ENCODE measurements around the gene CALML6.

The CALML6 gene

DNA sequence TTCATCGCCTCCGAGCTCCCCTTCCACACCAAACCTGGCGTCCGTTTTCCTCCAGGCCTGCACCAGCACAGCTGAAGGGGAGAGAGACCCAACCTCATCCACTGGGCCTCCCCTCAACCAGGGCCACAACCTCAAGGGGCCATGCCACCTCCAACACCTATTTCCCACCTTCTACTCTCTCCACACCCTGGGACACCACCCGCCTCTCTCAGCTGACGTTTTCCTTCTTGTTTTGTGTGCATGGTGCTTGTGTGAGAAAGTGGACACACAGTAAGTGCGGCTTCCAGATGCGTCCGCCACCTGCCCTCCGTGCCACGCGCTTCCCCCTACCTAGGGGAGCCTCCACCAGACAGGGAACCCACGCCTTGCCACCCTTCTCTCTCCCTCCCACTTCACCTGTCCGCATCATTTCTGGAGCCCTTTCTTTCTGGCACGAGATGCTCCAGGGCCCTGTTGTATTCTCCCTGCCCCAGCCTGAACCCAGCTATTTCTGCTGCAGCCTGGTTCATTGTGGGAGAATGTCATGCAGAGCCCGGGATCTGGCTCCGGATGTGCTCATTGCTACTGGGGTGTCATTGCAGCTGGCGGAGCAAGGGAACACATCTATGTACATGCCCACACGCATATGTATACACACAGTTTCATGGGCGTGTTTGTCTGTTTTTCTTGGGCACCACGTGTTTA, 22.8 kb upstream of the CALML6 start:
- no peak for DNase-seq

DNA sequence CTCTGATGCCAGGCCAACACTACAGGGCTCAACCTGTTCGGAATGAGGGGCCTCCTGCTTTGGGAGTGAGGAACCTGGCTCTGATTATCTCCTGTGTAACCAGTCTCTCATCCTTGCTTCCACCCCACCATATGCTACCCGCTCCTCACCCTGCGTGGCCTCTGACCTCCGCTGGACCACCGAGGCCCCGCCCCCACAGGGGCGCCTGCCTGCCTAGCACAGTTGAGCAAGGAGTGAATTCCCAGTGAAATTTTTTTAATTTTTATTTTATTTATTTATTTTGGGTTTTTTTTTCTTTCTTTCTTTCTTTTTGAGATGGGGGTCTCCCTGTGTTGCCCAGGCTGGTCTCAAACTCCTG, 22.3 kb upstream of the CALML6 start:
- no peak for DNase-seq

DNA sequence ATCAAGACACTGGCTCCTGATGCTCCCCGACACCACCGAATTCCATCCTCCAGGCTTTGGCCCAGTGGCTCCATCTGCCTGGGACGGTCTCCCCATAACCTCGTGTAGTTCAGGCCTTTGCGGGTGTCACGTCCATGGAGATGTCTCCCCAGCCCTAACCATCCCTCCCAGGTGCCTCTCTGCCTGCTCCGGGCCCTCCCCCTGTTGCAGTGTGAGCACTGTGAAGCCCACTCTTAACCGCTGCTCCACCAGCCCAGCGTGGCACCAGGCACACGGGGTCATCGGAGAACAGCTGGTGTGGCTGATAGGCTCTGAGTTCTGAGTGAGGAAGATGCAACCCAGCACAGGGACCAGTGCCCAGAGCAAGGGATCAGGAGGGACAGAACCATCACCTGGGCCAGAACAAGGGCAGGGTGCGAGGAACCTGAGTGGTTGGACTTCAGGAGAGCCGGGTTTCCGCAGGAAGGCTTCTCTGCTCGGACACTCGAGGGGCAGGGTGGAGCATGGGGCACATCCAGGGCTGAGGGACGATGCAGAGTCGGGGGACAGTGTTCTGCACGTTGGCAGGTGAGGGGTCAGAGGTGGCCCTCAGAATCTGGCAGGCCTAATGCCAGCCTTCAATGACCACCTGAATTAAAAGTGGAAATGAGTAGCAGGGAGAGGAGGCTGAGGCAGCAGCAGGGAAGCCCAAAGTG, 21.6 kb upstream of the CALML6 start:
- DNase-seq, result no peak

DNA sequence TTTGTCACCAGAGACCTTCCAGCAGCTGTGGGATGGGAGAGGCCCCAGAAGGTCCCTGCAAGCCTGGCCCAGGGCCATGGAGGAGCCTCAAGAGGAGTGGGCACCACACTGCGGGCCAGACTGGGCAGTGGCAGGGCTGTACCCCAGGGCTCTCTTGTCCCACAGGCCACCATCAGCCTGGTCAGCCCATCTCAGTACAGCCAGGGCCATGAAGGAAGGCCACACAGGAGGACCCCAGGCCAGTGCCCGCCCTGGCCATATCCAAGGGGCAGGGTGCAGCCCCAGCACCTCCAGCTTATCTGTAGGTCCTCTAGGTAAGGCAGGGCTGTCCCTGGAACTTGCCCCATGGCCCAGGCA, 21.1 kb upstream of the CALML6 start:
- DNase-seq, result no peak

DNA sequence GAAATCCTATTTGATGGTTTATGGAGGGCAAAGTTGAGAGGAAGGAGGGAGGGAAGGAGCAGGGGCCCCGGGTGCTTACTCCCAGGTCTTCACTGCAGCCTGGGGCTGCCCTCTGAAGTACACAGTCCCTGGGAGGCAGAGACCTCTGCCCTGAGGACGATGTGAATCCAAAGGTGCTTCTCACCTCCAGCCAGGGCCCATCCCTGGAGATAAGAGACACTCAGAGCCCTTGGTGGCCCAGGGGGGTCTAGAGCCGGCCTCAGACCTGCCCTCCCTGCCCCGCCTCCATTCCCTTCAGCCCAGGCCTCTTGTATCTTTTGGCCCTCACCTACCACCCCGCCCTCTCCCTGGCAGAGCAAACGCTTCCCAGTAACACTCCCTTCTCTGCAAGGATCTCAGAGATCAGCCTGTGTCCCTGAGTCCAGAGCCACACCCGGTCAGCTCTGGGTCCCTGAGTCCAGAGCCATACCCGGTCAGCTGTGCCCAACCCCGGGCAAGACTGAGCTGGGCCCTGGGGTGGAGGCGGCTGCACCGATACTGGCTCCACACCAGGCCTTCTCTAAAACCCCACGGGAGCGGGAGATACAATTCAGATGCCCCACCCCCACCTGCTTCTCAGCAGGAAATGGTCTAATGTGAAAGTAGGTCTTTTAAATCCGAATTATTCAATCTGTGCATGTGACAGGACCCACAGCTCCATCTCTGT, 20.6 kb upstream of the CALML6 start:
- DNase-seq, result no peak

DNA sequence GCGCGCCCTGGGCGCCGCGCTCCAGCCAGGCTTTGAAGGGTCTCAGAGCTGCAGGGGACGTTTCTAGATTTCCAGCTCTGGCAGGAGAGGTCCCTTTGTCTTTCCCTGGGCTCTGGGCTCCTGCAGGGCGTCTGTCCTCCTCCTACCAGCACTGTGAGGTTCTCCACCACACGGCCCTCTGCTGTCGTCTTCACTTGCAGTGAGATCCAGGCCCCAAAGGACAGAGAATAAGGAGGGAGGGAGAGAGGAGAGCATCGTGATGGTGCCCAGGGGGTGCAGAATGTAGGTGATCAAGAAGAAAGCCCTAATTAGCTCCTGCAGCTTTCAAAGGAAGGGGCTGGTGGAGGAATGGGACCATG, 20.0 kb upstream of the CALML6 start:
- no peak for DNase-seq

DNA sequence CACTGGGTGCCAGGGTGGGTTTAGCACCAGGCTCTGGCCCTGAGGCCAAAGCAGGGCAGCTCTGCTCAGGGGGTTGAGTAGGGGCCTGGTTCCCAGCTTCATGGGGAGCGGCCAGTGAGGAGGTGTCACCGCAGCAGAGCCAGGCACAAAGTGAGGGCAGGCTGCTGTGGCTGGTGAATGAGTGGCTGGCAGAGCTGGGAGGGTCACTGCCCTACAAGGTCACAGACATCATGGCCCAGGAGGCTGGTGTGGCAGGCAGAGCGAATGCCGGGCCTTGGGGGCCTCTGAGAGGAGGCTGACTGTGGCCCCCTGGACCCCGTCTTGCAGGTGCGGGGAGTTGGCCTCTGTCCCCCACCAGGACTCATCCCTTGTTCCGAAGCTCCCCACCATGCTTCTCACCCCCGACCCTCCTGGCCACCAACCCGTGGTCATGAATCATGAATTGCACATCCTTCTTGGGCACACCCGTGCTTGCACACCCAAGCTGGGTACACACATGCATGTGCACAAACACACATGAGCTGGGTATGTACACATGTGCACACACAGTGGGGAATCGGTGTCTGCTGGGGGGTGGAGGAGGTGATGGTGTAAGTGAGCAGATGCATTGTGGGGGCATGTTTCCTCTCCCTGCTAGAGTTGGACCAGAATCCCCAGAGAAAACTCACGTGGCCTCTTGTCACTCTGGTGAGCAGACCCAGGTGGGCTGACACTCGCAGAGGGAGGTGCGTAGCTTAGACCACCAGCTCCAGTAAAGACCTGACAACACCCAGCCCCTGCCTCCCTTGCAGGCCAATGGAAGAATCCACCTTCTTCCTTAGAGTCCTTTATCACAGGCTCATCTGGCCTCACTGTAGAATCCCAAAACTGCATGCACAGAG, 19.4 kb upstream of the CALML6 start:
- DNase-seq, result no peak

DNA sequence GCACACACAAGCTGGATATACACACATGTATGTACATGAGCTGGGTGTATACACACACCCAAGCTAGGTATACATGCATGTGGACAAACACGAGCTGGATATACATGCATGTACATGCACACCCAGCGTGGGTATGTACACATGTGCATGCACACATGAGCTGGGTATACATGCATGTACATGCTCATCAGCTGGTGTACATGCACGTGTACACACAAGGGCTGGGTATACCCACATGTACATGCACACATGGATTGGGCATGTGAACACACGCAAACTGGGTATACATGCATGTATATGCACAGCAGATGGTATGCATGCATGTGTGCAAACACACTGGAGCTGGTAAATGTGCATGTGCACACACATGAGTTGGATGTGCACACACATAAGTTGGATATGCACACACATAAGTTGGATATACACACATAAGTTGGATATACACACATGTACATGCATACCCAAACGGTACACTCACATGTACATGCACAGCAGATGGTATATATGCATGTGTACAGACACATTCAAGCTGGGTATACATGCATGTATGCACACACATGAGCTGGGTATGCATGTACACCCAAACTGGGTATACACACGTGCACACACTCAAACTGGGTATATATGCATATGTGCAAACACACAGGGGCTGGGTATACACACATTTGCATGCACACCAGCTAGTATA, 16.7 kb upstream of the CALML6 start:
- DNase-seq, result no peak

DNA sequence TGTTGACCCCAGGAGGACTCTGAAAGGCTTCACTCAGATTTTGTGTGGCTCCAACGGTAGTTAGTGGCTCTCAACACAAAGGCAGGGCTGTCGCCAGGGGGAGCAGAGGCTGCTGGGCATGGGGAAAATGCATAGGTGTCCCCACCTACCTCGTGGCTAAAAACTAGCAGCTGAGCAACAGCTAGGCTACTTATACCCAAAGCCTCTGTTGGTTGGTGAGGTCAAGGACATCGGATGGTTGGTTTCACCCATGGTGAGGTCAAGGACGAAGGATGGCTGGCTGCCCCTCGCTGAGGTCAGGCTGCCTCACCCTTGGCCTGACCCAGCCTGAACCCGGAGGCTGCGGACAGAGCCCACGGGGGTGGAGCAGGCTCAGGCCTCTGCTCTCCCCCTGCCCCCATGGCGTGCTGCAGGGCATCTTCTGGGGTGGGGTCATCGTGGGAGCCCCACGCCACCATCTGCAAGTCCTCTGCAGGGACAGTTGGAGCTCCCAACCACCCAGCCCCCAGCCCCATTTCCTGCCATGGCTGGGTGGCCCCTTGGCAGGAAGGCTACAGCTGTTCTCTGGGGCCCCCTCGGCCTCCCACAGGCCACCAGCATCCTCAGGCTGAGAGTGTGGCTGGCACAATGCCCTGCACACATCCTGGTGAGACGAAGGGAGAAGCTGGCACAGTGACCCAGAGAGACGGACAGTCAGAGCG, 15.6 kb upstream of the CALML6 start:
- no peak for DNase-seq

DNA sequence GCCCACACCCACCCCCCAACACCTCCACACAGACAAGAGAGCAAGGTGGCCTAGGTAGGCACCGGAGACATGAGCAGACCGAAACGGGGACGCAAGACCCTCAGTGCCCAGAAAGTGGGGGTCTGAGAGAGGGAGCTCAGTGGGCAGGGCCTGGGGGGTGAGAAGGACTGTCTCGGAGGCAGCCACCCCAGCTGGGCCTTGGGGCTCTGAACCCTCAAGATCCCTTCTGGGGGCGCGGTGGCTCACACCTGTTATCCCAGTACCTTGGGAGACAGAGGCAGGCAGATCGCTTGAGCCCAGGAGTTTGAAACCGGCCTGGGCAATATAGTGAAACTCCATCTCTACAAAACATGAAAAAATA, 15.1 kb upstream of the CALML6 start:
- DNase-seq, result no peak

DNA sequence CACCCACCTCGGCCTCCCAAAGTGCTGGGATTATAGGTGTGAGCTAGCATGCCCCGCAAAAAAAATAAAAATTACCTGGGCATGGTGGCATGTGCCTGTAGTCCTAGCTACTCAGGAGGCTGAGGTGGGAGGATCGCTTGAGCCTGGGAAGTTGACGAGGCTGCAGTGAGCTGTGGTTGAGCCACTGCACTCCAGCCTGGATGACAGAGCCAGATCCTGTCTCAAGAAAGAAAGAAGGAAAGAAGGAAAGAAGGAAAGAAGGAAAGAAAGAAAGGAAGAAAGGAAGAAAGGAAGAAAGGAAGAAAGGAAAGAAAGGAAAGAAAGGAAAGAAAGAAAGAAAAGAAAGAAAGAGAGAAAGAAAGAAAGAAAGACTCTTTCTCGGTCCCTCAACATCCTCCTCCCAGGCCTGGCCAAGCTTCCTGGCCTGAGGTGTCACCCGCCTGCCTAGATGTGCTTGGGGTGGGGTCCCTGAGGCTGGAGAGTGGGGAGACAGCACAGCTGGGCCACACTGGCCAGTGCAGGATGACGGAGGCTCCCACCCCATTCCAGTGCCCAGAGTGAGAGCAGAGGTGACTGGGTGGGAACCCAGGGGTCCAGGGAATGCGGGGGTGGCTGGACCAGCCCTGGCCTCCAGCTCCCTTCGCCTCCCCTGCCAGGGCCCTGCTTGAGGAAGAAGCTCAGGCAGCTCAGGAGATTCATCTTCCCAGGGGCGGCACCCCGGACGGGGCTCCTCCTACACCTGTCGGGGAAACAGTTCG, 14.0 kb upstream of the CALML6 start:
- no peak for DNase-seq

DNA sequence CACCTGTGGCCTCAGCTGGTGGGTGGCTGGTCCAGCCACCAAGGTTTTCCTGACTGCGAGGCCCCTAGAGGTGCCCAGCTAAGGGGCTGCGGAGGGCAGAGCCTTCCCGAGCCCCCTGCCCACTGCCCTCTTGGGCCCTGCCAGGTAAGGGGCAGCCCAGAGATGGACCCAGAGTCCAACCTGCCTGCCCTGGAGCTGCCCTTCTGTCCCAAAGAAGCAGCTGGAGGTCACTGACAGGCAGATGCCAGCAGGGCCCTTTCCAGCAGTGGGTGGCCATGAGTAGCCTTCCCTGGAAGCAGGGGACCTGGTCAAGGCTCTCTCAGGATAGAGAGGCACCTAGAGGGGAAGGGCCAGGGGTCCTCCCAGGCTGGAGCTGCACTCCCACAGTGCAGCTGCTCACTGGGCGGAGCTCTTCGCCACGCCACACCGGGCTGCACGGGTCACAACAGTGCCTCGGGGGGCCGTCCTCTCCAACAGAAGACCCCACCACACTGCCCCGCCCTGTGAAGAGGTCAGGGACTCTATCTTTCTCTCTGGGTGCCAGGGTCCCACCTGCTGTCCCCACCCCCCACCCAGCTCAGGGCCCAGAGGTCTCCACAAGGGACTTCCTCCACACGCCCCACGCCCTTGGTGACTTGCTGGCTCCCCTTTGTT, 13.3 kb upstream of the CALML6 start:
- no peak for DNase-seq

DNA sequence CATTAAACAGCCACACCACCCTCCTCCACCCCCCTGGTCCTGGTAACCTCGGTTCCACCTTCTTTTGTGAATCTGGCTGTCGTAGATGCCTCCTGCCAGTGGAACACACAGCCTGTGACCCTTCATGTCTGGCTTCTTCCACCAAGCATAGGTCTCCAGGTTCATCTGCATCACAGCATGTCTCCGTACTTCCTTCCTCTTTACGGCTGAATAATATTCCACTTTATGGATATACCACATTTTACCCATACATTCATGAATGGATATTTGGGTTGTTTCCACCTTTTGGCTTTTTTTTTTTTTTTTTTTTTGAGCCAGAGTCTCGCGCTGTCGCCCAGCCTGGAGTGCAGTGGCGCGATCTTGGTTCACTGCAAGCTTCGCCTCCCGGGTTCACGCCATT, 11.8 kb upstream of the CALML6 start:
- DNase-seq, result no peak

DNA sequence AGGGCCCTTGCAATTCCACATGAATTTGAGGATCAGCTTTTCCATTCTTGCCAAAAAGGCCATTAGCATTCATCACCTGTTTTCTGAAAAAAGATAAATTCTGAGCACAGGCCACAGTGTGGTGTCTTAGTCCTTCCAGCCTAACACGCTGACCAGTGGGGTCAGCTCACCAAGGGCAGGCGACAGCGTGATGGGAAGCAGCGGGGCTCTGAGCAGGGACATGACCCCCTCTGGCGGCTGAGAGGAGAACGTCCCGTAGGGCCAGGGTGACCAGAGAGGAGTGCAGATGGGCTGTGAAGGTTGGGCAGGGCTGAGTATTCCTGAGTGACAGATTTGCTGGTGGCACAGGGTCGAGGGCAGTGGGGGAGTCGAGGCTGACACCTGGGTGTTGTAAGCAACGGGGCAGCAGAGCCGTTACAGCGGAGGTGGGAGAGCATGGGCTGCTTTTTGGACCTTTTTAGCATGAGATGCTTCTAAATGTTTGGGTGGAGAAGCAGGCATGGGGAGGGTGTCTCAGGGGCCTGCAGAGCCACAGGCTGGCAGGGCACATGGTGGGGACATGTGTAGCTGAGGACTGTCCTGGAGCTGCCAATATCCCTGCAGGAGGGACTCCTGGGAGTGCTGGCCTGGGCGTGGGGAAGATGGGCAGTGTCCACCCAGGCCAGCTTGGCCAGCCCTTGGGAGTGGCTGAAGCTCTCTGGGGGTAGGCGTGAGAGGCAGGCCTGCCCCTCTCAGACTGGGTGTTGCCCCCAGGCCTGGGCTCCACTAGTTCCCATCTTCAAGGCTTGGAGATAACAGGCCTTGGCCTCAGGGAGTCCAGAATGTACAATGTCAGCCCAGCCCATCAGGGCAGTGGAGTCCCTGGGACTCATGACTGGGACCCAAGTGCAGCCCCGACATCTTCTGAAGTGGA, 8.6 kb upstream of the CALML6 start:
- DNase-seq, result peak; percentile 50 to 76

DNA sequence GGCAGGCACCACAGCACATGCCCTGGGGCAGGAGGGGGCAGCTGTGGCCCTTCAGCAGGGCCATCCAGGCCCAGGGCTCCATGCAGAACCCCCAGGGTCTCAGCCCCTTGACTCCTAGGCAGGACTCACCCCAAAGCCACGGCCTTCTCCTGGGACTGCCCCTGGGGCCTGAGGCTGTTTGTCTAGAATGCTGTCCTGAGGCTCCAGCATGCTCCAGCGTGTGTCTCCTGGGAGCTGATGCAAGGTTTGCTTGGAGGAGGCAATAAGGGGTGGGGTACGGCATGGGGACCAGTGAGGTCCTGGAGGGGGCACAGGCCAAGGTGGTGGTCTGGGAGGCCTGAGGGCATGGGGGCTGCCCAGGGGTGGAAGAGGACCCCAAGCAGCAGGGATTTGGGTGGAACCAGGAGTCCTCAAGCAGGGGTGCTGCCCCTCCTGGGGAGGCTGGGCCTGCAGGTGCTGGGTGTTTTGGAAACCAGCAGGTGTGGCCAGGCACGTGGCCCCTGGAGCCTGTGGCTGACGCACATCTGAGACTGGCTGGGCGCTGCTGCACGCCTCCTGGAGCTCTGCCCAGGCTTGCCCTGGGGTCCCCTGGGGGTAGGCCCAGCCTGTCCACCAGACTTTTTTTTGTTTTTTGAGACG, 7.8 kb upstream of the CALML6 start:
- DNase-seq, result no peak

DNA sequence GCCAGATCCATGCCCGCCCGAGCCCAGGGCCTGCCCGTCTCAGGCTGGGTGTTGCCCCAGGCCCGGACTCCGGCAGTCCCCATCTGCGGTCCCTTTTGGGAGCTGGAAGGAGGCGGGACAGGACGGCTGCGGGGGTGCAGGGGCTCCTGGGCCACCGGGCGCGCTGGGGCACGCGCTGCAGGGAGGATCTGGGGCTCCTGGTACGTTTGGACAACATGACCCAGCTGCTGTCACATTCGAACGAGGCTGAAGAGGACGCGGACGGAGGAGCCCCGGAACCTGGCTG, 6.6 kb upstream of the CALML6 start:
- no peak for DNase-seq

DNA sequence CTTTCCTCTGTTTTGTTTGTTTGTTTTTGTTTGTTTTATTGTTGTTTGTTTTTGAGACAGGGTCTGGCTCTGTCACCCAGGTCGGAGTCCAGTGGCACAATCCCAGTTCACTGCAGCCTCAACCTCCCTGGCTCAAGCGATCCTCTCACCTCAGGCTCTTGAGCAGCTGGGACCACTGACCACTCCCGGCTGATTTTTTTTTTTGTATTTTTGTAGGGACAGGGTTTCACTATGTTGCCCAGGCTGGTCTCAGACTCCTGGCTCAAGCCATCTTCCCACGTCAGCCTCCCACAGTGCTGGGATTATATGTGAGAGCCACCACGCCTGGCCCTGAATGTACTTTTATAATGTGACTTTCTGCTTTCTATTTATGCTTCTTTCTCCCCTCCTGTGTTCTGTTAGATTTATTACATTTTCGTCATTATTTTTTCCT, 5.0 kb upstream of the CALML6 start:
- no peak for DNase-seq

DNA sequence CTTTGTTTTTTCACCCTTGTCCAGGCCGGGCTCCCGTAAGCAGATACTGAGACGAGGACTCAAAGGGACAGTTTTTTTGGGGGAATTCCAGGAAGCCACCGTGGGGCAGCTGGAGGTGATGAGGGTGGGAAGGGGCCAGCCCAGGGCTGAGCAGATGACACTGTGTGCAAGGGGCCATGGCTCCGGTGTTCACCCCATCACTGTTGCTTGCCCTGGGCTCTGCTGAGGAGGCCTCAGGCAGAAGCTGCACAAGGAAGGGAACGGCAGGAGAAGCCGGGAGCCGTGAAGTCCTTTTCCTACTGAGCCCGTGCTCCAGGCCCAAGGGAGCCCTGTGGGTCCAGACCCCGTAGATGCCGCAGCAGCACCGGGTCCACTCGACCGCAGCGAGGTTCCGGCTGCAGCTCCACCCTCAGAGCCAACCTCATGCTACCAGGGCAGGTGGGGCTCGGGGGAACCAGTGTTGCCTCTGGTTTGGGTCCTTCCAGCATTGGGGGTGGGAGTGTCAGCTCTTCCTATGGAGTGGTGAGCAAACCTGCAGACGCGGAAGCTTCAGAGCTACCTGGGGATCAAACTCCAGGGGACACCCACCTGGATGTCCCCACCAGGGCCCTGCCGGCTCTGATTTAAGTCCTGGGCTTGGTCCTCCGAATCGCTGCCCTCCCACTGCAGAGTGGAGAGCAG, 4.3 kb upstream of the CALML6 start:
- no peak for DNase-seq

Measured in NCI-H524 (cell line).